ENCODE measurements around the gene POLR2E. TPM values are rescaled to one million over a fixed set of nuclear protein-coding genes. Genes with fewer than 3 reads are reported as not detected.
A peak's percentile ranks its signal among the peaks of the same experiment; 100 is the strongest.

Gene POLR2E
- total and polyA plus RNA-seq, 5 experiments from 2014 or later = 88.0 to 233 (median 159) TPM

DNA sequence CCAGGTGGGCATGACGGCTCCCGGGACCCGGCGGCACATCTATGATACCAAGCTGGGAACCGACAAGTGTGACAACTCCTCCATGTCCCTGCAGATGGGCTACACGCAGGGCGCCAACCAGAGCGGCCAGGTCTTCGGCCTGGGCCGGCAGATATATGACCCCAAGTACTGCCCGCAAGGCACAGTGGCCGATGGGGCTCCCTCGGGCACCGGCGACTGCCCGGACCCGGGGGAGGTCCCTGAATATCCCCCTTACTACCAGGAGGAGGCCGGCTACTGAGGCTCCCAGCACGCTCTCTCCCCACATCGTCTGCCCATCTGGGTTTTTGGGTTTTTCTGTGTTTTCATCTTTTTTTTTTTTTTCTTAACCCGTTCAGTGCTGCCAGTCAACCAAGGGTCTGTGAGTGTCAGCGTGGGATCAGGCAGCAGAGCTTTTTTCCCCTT is 57.5 kb downstream of the POLR2E start:
- DNase-seq = peak in 1 of 10 donors; percentile 64
- H3K27ac Mint-ChIP-seq = peak overlapping the region; percentile 92 to 98 (median 94)
- peak overlapping the region; percentile 55 to 100 (median 96) for H3K4me3 Mint-ChIP-seq
- ATAC-seq = no peak
- POLR2A ChIA-PET = interaction anchor here (0.7 to 12.3 kb wide), 12 partner anchors 12 to 234 kb away, joined by 3 to 768 read pairs (median 6); partner anchors contain the start of genes ARHGAP45, CNN2, RNU6-2 and TMEM259
- no peaks in the 10 kb centered on the region for H3K9me3 Mint-ChIP-seq
- H3K36me3 Mint-ChIP-seq = peaks cover 0 to 45% (median 11%) of the 10 kb centered on the region in 3 donors
- H3K27me3 Mint-ChIP-seq = no peaks in the 10 kb centered on the region
- H3K4me1 Mint-ChIP-seq = peaks cover 31 to 67% (median 62%) of the 10 kb centered on the region in 4 donors

Other genes starting within 250 kb of the POLR2E start
- not detected for gene ELANE, start 243.1 kb downstream of the POLR2E start, total RNA-seq
- not detected for gene ELANE, start 243.1 kb downstream of the POLR2E start, polyA plus RNA-seq
- 1 to 10 TPM; 2.4 to 3.9 TPM for gene CFD, start 235.7 kb downstream of the POLR2E start, total RNA-seq
- gene CFD, start 235.7 kb downstream of the POLR2E start, polyA plus RNA-seq = 1 to 10 TPM; 3.6 to 10.0 (median 4.3) TPM
- gene MED16, start 202.2 kb downstream of the POLR2E start, total RNA-seq = 10 to 100 TPM; 65.9 to 68.8 TPM
- 100 to 1,000 TPM in 1 of 3 donors, 10 to 100 TPM in 2; 54.3 to 117 (median 72.4) TPM for gene MED16, start 202.2 kb downstream of the POLR2E start, polyA plus RNA-seq
- not detected for gene RNU6-9, start 201.9 kb downstream of the POLR2E start, total RNA-seq
- not detected for gene RNU6-9, start 201.9 kb downstream of the POLR2E start, polyA plus RNA-seq
- 100 to 1,000 TPM; 179 to 184 TPM for gene R3HDM4, start 182.2 kb downstream of the POLR2E start, total RNA-seq
- 100 to 1,000 TPM; 137 to 238 (median 182) TPM for gene R3HDM4, start 182.2 kb downstream of the POLR2E start, polyA plus RNA-seq
- gene KISS1R, start 178.0 kb downstream of the POLR2E start, total RNA-seq = 1 to 10 TPM; 1.4 to 2.6 TPM
- under 1 TPM; 0.18 to 0.58 (median 0.52) TPM for gene KISS1R, start 178.0 kb downstream of the POLR2E start, polyA plus RNA-seq
- gene ARID3A, start 169.3 kb downstream of the POLR2E start, total RNA-seq = 1 to 10 TPM; 3.5 to 5.0 TPM
- gene ARID3A, start 169.3 kb downstream of the POLR2E start, polyA plus RNA-seq = under 1 TPM; 0.09 to 0.58 (median 0.16) TPM
- 10 to 100 TPM; 50.6 to 54.1 TPM for gene WDR18, start 111.0 kb downstream of the POLR2E start, total RNA-seq
- 10 to 100 TPM; 51.2 to 72.7 (median 64.1) TPM for gene WDR18, start 111.0 kb downstream of the POLR2E start, polyA plus RNA-seq
- not detected for gene GRIN3B, start 95.0 kb downstream of the POLR2E start, total RNA-seq
- not detected for gene GRIN3B, start 95.0 kb downstream of the POLR2E start, polyA plus RNA-seq
- 100 to 1,000 TPM; 331 to 365 TPM for gene TMEM259, start 74.3 kb downstream of the POLR2E start, total RNA-seq
- 10 to 100 TPM; 37.9 to 77.0 (median 52.0) TPM for gene TMEM259, start 74.3 kb downstream of the POLR2E start, polyA plus RNA-seq
- gene RNU6-2, start 73.9 kb downstream of the POLR2E start, total RNA-seq = not detected
- not detected for gene RNU6-2, start 73.9 kb downstream of the POLR2E start, polyA plus RNA-seq
- 100 to 1,000 TPM; 211 to 216 TPM for gene CNN2, start 68.8 kb downstream of the POLR2E start, total RNA-seq
- gene CNN2, start 68.8 kb downstream of the POLR2E start, polyA plus RNA-seq = 100 to 1,000 TPM; 498 to 693 (median 515) TPM
- 100 to 1,000 TPM; 221 to 232 TPM for gene ABCA7, start 55.3 kb downstream of the POLR2E start, total RNA-seq
- 10 to 100 TPM in 1 of 3 donors, 1 to 10 TPM in 2; 4.2 to 14.4 (median 8.7) TPM for gene ABCA7, start 55.3 kb downstream of the POLR2E start, polyA plus RNA-seq
- gene ARHGAP45, start 28.2 kb downstream of the POLR2E start, total RNA-seq = 1,000 to 10,000 TPM; 1,025 to 1,060 TPM
- 100 to 1,000 TPM; 261 to 681 (median 358) TPM for gene ARHGAP45, start 28.2 kb downstream of the POLR2E start, polyA plus RNA-seq
- gene GPX4, start 8.6 kb upstream of the POLR2E start, total RNA-seq = 100 to 1,000 TPM; 207 to 225 TPM
- gene GPX4, start 8.6 kb upstream of the POLR2E start, polyA plus RNA-seq = 100 to 1,000 TPM; 370 to 465 (median 405) TPM
- 10 to 100 TPM; 69.7 to 82.4 TPM for gene SBNO2, start 78.9 kb upstream of the POLR2E start, total RNA-seq
- gene SBNO2, start 78.9 kb upstream of the POLR2E start, polyA plus RNA-seq = 1 to 10 TPM in 2 of 3 donors, under 1 TPM in 1; 0.68 to 2.3 (median 1.0) TPM
- gene STK11, start 110.4 kb upstream of the POLR2E start, total RNA-seq = 10 to 100 TPM; 91.5 to 96.0 TPM
- gene STK11, start 110.4 kb upstream of the POLR2E start, polyA plus RNA-seq = 10 to 100 TPM; 12.3 to 43.9 (median 20.3) TPM
- not detected for gene CBARP, start 142.6 kb upstream of the POLR2E start, total RNA-seq
- gene CBARP, start 142.6 kb upstream of the POLR2E start, polyA plus RNA-seq = not detected
- 10 to 100 TPM; 83.9 to 89.0 TPM for gene ATP5F1D, start 146.4 kb upstream of the POLR2E start, total RNA-seq
- gene ATP5F1D, start 146.4 kb upstream of the POLR2E start, polyA plus RNA-seq = 100 to 1,000 TPM; 214 to 264 (median 262) TPM
- gene MIDN, start 153.2 kb upstream of the POLR2E start, total RNA-seq = 10 to 100 TPM; 31.2 to 35.4 TPM
- 1 to 10 TPM; 1.1 to 8.2 (median 6.6) TPM for gene MIDN, start 153.2 kb upstream of the POLR2E start, polyA plus RNA-seq
- 100 to 1,000 TPM; 565 to 579 TPM for gene CIRBP, start 174.0 kb upstream of the POLR2E start, total RNA-seq
- 100 to 1,000 TPM; 204 to 273 (median 262) TPM for gene CIRBP, start 174.0 kb upstream of the POLR2E start, polyA plus RNA-seq
- 10 to 100 TPM; 46.3 to 47.5 TPM for gene FAM174C, start 180.2 kb upstream of the POLR2E start, total RNA-seq
- 100 to 1,000 TPM in 1 of 3 donors, 10 to 100 TPM in 2; 66.7 to 104 (median 95.5) TPM for gene FAM174C, start 180.2 kb upstream of the POLR2E start, polyA plus RNA-seq
- gene EFNA2, start 190.5 kb upstream of the POLR2E start, total RNA-seq = not detected
- gene EFNA2, start 190.5 kb upstream of the POLR2E start, polyA plus RNA-seq = not detected